PC-9 (cell line): ENCODE data around the gene ATG10. TPM values are rescaled to one million over a fixed set of nuclear protein-coding genes. Genes with fewer than 3 reads are reported as not detected.

Experiments
- BruUV-seq: library from RNA; stranded (reverse); fragments of 400-500 nt; replicated peaks from 2 replicates; lab custom pipeline; 2021; lab: Mats Ljungman, UMichigan
- CTCF ChIA-PET: fragments of 300-600 bp; sonication (Branson Sonifier 250); formaldehyde crosslinking; loops from one replicate; lab custom pipeline; 2022; ENCODE audit warnings: antibody characterized with exemption; lab: Charles Lee
- POLR2A ChIA-PET: fragments of 300-600 bp; sonication (Branson Sonifier 250); formaldehyde crosslinking; loops from one replicate; lab custom pipeline; 2022; ENCODE audit warnings: antibody characterized with exemption; ENCODE audit not compliant: unreplicated experiment; lab: Charles Lee
- DNase-seq, 2 experiments: peaks; one replicate each; pipeline versions ENCODE4 v3.0.0 to v3.0.0-alpha.2; 2015 to 2022; ENCODE audit warnings: mixed read lengths in 1 of 2
- H2AFZ ChIP-seq: fragments of 200-600 bp; sonication (generic); 2 replicates; pipeline ENCODE4 v1.8.1; 2017; ENCODE audit warnings: antibody characterized with exemption
- H3F3A ChIP-seq: fragments of 200-600 bp; sonication (generic); 2 replicates; pipeline ENCODE4 v1.8.1; 2017; ENCODE audit warnings: antibody characterized with exemption, mild to moderate bottlenecking, low read depth; ENCODE audit not compliant: insufficient read depth
- H3K27ac ChIP-seq: fragments of 200-600 bp; sonication (generic); 2 replicates; pipeline ENCODE4 v1.6.1; 2016; ENCODE audit warnings: mixed run types
- H3K27me3 ChIP-seq: fragments of 200-600 bp; sonication (generic); 2 replicates; pipeline ENCODE4 v1.6.1; 2016; ENCODE audit warnings: low read depth, mixed run types; ENCODE audit not compliant: insufficient read depth
- H3K36me3 ChIP-seq: fragments of 200-600 bp; sonication (generic); 2 replicates; pipeline ENCODE4 v1.6.1; 2016; ENCODE audit warnings: low read depth, mixed run types
- H3K4me1 ChIP-seq: fragments of 200-600 bp; sonication (generic); replicated peaks from 2 replicates; pipeline ENCODE4 v1.6.1; 2016; ENCODE audit warnings: mixed run types; ENCODE audit not compliant: insufficient read depth
- H3K4me2 ChIP-seq: fragments of 200-600 bp; sonication (generic); 2 replicates; pipeline ENCODE4 v1.6.1; 2017; ENCODE audit warnings: mixed run types
- H3K4me3 ChIP-seq: fragments of 200-600 bp; sonication (generic); 2 replicates; pipeline ENCODE4 v1.6.1; 2016; ENCODE audit warnings: mixed run types
- H3K79me2 ChIP-seq: fragments of 200-600 bp; sonication (generic); 2 replicates; pipeline ENCODE4 v1.6.1; 2017; ENCODE audit warnings: low read depth, mixed run types
- H3K9me2 ChIP-seq: fragments of 200-600 bp; sonication (generic); 2 replicates; pipeline ENCODE4 v1.8.1; 2017; ENCODE audit warnings: mild to moderate bottlenecking; ENCODE audit not compliant: insufficient read depth
- H3K9me3 ChIP-seq: fragments of 200-600 bp; sonication (generic); 2 replicates; pipeline ENCODE4 v1.8.1; 2016; ENCODE audit warnings: low read depth; ENCODE audit not compliant: insufficient read depth
- H4K20me1 ChIP-seq: fragments of 200-600 bp; sonication (generic); 2 replicates; pipeline ENCODE4 v1.8.1; 2017; ENCODE audit not compliant: insufficient read depth
- CTCF ChIP-seq: fragments of 200-600 bp; sonication (generic); conservative IDR thresholded peaks from 2 replicates; pipeline ENCODE4 v1.6.1; 2017; ENCODE audit warnings: mixed run types, antibody characterized with exemption, mild to moderate bottlenecking, moderate library complexity
- EZH2 ChIP-seq: fragments of 200-600 bp; sonication (generic); IDR thresholded peaks from 2 replicates; pipeline ENCODE4 v1.8.0; 2017; ENCODE audit warnings: antibody characterized with exemption, low read depth
- intact Hi-C: fragments of 100-400 bp; cut with micrococcal nuclease; formaldehyde crosslinking; loops from one replicate; pipeline ENCODE4 v1.10.0; 2022; ENCODE audit not compliant: unreplicated experiment
- total RNA-seq: library from RNA; stranded (reverse); gene quantifications from 2 replicates; pipeline ENCODE4 v1.2.3, GENCODE V29; 2021

Gene ATG10
- total RNA-seq, 1 experiment from 2014 or later: 12.7 TPM

GRCh38 chr5:82045554-82046275, 73.9 kb downstream of the ATG10 start:
- no peaks in the 10 kb centered on the region for H3K36me3 ChIP-seq
- H3K9me3 ChIP-seq: peaks cover 7% of the 10 kb centered on the region; the same call in 1 of the 2 replicates
- no peak overlapping the region for H3K27ac ChIP-seq
- DNase-seq: no peak
- no peaks in the 10 kb centered on the region for H3K27me3 ChIP-seq
- no peaks in the 10 kb centered on the region for H3K4me1 ChIP-seq
- intact Hi-C loops: no loop called here
- BruUV-seq: no TSS peak
- no peak for TF ChIP-seq EZH2
- TF ChIP-seq CTCF: no peak
- H3K9me2 ChIP-seq: peaks cover 7% of the 10 kb centered on the region; the same call in 1 of the 2 replicates
- ChIA-PET CTCF (no interaction called here), POLR2A (no interaction called here)
- H4K20me1 ChIP-seq: no peaks in the 10 kb centered on the region
- no peak overlapping the region for H3K4me2 ChIP-seq
- no peak overlapping the region for H2AFZ ChIP-seq
- H3F3A ChIP-seq: no peaks in the 10 kb centered on the region
- no peaks in the 10 kb centered on the region for H3K79me2 ChIP-seq
- H3K4me3 ChIP-seq: no peak overlapping the region

DNA sequence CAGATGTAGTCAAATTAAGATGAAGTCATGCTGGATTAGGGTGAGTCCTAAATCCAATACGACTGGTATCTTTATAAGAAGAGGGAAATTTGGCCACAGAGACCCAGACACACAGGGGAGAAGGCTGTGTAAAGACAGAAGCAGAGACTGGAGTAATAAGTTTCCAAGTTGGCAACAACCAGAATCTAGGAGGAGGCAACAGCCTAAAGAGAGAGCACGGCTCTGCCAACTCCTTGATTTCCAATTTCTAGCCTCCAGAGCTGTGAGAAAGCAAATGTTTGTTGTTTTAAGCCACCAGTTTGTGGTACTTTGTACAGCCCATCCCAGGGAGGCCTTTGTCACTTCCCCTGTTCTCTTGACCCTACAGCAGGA, 74.4 kb downstream of the ATG10 start:
- Histone ChIP-seq H3K27ac (no peak overlapping the region), H3K4me3 (no peak overlapping the region), H3K4me1 (no peaks in the 10 kb centered on the region), H3K27me3 (no peaks in the 10 kb centered on the region), H3K9me3 (peaks cover 7% of the 10 kb centered on the region; the same call in 1 of the 2 replicates), H4K20me1 (no peaks in the 10 kb centered on the region), H3K4me2 (no peak overlapping the region), H3K9me2 (peaks cover 7% of the 10 kb centered on the region; the same call in 1 of the 2 replicates), H3K79me2 (no peaks in the 10 kb centered on the region), H2AFZ (no peak overlapping the region), H3F3A (no peaks in the 10 kb centered on the region), H3K36me3 (no peaks in the 10 kb centered on the region)
- ChIA-PET POLR2A (no interaction called here), CTCF (no interaction called here)
- TF ChIP-seq EZH2 (no peak), CTCF (no peak)
- no TSS peak for BruUV-seq
- intact Hi-C loops: no loop called here
- DNase-seq: no peak

DNA sequence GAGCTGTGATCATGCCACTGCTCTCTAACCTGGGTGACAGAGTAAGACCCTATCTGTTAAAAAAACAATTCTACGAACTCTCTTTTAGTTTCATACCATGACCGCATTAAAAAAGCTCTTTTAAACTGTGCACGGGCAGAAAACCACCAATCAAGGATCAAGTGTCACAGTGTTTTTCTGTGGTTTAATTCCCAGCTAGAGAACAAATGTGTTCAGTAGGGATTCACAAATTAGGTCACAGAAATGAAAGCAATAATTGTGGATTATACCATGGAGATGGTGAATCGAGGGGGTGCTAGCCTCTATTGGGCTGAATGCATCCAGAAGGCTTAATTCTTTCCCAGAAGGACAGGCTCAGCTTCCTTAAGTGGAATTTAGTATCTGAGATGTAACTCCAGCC, 79.1 kb downstream of the ATG10 start:
- POLR2A ChIA-PET: no interaction called here
- no peak overlapping the region for H3K4me2 ChIP-seq
- H3K4me3 ChIP-seq: no peak overlapping the region
- TF ChIP-seq EZH2: no peak
- TF ChIP-seq CTCF: no peak
- H3K27ac ChIP-seq: no peak overlapping the region
- no peaks in the 10 kb centered on the region for H4K20me1 ChIP-seq
- H3K9me2 ChIP-seq: peaks cover 7% of the 10 kb centered on the region; the same call in 1 of the 2 replicates
- no peaks in the 10 kb centered on the region for H3K27me3 ChIP-seq
- no peaks in the 10 kb centered on the region for H3F3A ChIP-seq
- H3K79me2 ChIP-seq: no peaks in the 10 kb centered on the region; the same call in 1 of the 2 replicates
- CTCF ChIA-PET: no interaction called here
- intact Hi-C loops: no loop called here
- no peak overlapping the region for H2AFZ ChIP-seq
- no peak for DNase-seq
- no TSS peak for BruUV-seq
- H3K9me3 ChIP-seq: no peaks in the 10 kb centered on the region
- no peaks in the 10 kb centered on the region for H3K36me3 ChIP-seq
- no peaks in the 10 kb centered on the region for H3K4me1 ChIP-seq
